Transverse colon (tissue), 4 donors: ENCODE results near the gene TMTC4. TPM values are rescaled to one million over a fixed set of nuclear protein-coding genes. Genes with fewer than 3 reads are reported as not detected.
A peak's percentile ranks its signal among the peaks of the same experiment; 100 is the strongest.

ENCODE experiments used
- DNase-seq: peaks from one replicate; pipeline ENCODE4 v3.0.0-alpha.2; 2019
- H3K27ac ChIP-seq, 4 donors: fragments of 200-600 bp; sonication (generic); 2 replicates each; pipeline ENCODE4 v1.5.1; 2016 to 2018; ENCODE audit warnings: inconsistent platforms in 4 of 4
- H3K27me3 ChIP-seq: fragments of 200-600 bp; sonication (generic); 2 replicates; pipeline ENCODE4 v1.5.1; 2017; ENCODE audit warnings: inconsistent platforms
- H3K36me3 ChIP-seq, 4 donors: fragments of 200-600 bp; sonication (generic); 2 replicates each; pipeline ENCODE4 v1.5.1; 2017 to 2019; ENCODE audit warnings: inconsistent platforms in 4 of 4
- H3K4me1 ChIP-seq, 4 donors: fragments of 200-600 bp; sonication (generic); 2 replicates each; pipeline ENCODE4 v1.5.1; 2017 to 2020; ENCODE audit warnings: inconsistent platforms in 4 of 4
- H3K4me3 ChIP-seq, 4 donors: fragments of 200-600 bp; sonication (generic); 1 replicate in 1 of 4; 2 replicates in 3 of 4; pipeline versions ENCODE4 v1.5.1 to v1.6.1; 2017 to 2019; ENCODE audit warnings: inconsistent platforms in 4 of 4
- H3K9me3 ChIP-seq, 2 donors: fragments of 200-600 bp; sonication (generic); 2 replicates each; pipeline ENCODE4 v1.5.1; 2017 to 2019; ENCODE audit warnings: inconsistent platforms in 2 of 2
- EP300 ChIP-seq: sonication (generic); formaldehyde crosslinking; IDR thresholded peaks from one replicate; pipeline ENCODE4 v1.6.1; 2017; ENCODE audit warnings: antibody characterized with exemption, low read depth
- POLR2A ChIP-seq: fragments of 450-650 bp; IDR thresholded peaks from one replicate; pipeline ENCODE4 v1.6.1; 2016; ENCODE audit warnings: antibody characterized with exemption, mild to moderate bottlenecking, moderate library complexity
- POLR2AphosphoS5 ChIP-seq, 3 donors: sonication (generic); formaldehyde crosslinking; IDR thresholded peaks; one replicate each; pipeline ENCODE4 v1.6.1; 2016; ENCODE audit warnings: antibody characterized with exemption in 3 of 3
- WGBS, 2 donors: methylation state at CpG; one replicate each; pipeline ENCODE4 v1.1.5; 2018; ENCODE audit warnings: low coverage in 1 of 2; 5-methylcytosine and 5-hydroxymethylcytosine counted together
- in situ Hi-C, 4 donors: fragments of 200-750 bp; cut with MboI; loops; one replicate each; pipeline versions ENCODE4 v1.15.0 to v1.15.1; 2017; ENCODE audit warnings: low sequenced_read_pairs in 3 of 4, low pct_ligation_motif_present in 1 of 4, low pct_unique_long_range_greater_than_20kb in 1 of 4
- intact Hi-C: fragments of 100-400 bp; cut with DNase I; formaldehyde crosslinking; loops from one replicate; pipeline ENCODE4 v1.15.1; 2023; ENCODE audit warnings: low total_unique reads
- total RNA-seq, 4 donors: library from RNA; depleted of rRNA; stranded (reverse); fragments of >200 nt; gene quantifications; one replicate each; pipeline ENCODE4 v1.1.0, GENCODE V29; 2016
- TF ChIP-seq, protein P1 (sequence below), 5 experiments: fragments of 200-600 bp in 3 of 5; fragments of 450-650 bp in 2 of 5; sonication (generic) in 3 of 5; IDR thresholded peaks; 1 replicate in 2 of 5; 2 replicates in 3 of 5; pipeline ENCODE4 v1.5.1; 2016 to 2017; ENCODE audit warnings: antibody characterized with exemption in 5 of 5, inconsistent platforms in 3 of 5, mild to moderate bottlenecking in 2 of 5, moderate library complexity in 1 of 5

Gene TMTC4
- total RNA-seq, 4 donors from 2014 or later, result 19.5 to 136 (median 30.0) TPM

GRCh38 chr13:100636441-100636840 is 38.2 kb downstream of the TMTC4 start:
- H3K4me3 ChIP-seq, result no peak overlapping the region
- in situ Hi-C loops, result no loop called here

DNA sequence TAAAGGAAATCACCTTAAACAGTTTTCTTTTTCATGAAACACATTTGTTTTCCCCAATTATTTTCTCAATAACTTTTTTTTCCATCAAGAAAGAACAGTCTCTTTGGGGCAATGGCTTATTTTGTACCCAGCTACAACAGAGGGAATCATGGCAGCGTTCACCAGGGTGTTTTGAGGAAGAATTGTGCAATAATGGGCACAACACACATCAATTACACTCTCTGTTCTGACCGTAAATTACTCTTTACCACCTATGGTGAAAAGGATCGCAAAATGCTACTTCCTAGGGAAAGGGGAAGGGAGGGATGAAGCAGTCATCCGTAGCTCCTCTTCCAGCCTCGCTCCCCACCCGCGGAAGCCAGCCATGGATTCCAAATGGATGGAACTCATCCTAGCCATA is 38.6 kb downstream of the TMTC4 start:
- 90 to 96% methylated on average over 7 of the region's 7 CpGs for WGBS, 2 donors
- Histone ChIP-seq H3K27me3 (no peaks in the 10 kb centered on the region), H3K9me3 (no peaks in the 10 kb centered on the region), H3K27ac (no peak overlapping the region), H3K4me3 (no peak overlapping the region), H3K36me3 (peaks cover 0 to 14% (median under 1%) of the 10 kb centered on the region in 4 donors), H3K4me1 (no peaks in the 10 kb centered on the region)
- in situ Hi-C loops (no loop called here), intact Hi-C loops (no loop called here)
- TF ChIP-seq POLR2AphosphoS5 (IDR thresholded peaks at IDR 0.05) (no peak), POLR2A (no peak), EP300 (no peak)
- TF ChIP-seq, protein P1, sequence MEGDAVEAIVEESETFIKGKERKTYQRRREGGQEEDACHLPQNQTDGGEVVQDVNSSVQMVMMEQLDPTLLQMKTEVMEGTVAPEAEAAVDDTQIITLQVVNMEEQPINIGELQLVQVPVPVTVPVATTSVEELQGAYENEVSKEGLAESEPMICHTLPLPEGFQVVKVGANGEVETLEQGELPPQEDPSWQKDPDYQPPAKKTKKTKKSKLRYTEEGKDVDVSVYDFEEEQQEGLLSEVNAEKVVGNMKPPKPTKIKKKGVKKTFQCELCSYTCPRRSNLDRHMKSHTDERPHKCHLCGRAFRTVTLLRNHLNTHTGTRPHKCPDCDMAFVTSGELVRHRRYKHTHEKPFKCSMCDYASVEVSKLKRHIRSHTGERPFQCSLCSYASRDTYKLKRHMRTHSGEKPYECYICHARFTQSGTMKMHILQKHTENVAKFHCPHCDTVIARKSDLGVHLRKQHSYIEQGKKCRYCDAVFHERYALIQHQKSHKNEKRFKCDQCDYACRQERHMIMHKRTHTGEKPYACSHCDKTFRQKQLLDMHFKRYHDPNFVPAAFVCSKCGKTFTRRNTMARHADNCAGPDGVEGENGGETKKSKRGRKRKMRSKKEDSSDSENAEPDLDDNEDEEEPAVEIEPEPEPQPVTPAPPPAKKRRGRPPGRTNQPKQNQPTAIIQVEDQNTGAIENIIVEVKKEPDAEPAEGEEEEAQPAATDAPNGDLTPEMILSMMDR (IDR thresholded peaks at IDR 0.05), result no peak
- no peak for DNase-seq

More at GRCh38 chr13:100636441-100636840, 38.2 kb downstream of the TMTC4 start:
- 93 to 95% methylated on average over 2 to 7 of the region's 7 CpGs for WGBS, 2 donors
- no peak overlapping the region for H3K27ac ChIP-seq
- H3K27me3 ChIP-seq, result no peaks in the 10 kb centered on the region
- no peaks in the 10 kb centered on the region for H3K9me3 ChIP-seq
- no peaks in the 10 kb centered on the region for H3K4me1 ChIP-seq
- intact Hi-C loops, result no loop called here
- TF ChIP-seq, protein P1 (IDR thresholded peaks at IDR 0.05), result no peak
- TF ChIP-seq POLR2AphosphoS5 (IDR thresholded peaks at IDR 0.05), result no peak
- TF ChIP-seq EP300, result no peak
- no peak for TF ChIP-seq POLR2A
- peaks cover 0 to 14% (median 3%) of the 10 kb centered on the region in 4 donors for H3K36me3 ChIP-seq
- DNase-seq, result no peak

DNA sequence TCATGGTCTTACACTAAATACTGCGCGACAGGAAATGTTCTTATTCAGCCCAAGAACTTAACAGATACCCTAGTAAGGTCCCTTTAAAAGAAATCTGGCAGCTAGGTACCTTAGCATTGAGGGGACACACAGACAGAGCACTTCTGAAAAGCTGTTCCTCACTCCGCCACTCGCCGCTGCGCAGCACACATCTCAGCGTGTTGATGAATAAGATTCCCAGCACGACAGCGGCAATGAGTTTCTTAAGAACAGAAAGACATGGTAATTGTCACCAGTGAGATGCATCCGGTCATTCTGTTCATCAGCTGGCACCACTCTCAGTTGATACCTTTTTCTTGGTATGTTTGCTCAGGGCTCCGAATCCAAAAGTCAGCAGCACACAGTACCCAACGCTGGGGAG is 39.9 kb downstream of the TMTC4 start:
- Histone ChIP-seq H3K27ac (no peak overlapping the region), H3K27me3 (no peaks in the 10 kb centered on the region), H3K9me3 (no peaks in the 10 kb centered on the region), H3K4me1 (no peaks in the 10 kb centered on the region), H3K36me3 (peaks cover 0 to 14% (median 0%) of the 10 kb centered on the region in 4 donors), H3K4me3 (no peak overlapping the region)
- intact Hi-C loops (no loop called here), in situ Hi-C loops (no loop called here)
- TF ChIP-seq, protein P1 (IDR thresholded peaks at IDR 0.05), result no peak
- TF ChIP-seq POLR2AphosphoS5 (IDR thresholded peaks at IDR 0.05) (no peak), EP300 (no peak), POLR2A (no peak)
- WGBS, 2 donors, result 94 to 95% methylated on average over 4 to 12 of the region's 12 CpGs
- no peak for DNase-seq

DNA sequence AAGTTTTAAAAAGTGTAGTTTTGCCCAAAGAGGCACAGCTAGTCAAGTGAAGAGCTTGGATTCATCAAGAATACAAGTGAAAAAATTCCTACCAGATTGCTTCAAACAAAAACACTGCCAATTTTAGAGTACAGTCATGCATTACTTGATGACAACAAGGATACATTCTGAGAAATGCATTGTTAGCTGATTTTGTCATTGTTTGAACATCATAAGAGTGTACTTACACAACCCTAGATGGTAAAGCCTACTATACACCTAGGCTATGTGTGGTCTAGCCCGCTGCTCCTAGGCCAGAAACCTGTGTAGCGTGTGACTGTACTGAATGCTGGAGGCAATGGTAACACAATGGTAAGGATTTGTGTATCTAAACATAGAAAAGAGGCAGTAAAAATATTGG is 41.1 kb downstream of the TMTC4 start:
- no peak for DNase-seq
- TF ChIP-seq POLR2AphosphoS5 (IDR thresholded peaks at IDR 0.05), result no peak
- peak overlapping the region in 3 of 4 donors; percentile 15 to 48 (median 21) for H3K27ac ChIP-seq
- H3K4me3 ChIP-seq, result no peak overlapping the region
- H3K27me3 ChIP-seq, result no peaks in the 10 kb centered on the region
- peaks cover 0 to 19% (median 3%) of the 10 kb centered on the region in 4 donors for H3K36me3 ChIP-seq
- in situ Hi-C loops, result no loop called here
- no peaks in the 10 kb centered on the region for H3K9me3 ChIP-seq
- 86 to 100% methylated on average over 2 of the region's 2 CpGs for WGBS, 2 donors
- no peaks in the 10 kb centered on the region for H3K4me1 ChIP-seq
- intact Hi-C loops, result no loop called here

GRCh38 chr13:100630555-100630954 is 44.0 kb downstream of the TMTC4 start:
- H3K4me1 ChIP-seq, result no peaks in the 10 kb centered on the region
- H3K9me3 ChIP-seq, result no peaks in the 10 kb centered on the region
- intact Hi-C loops, result no loop called here
- no peak for DNase-seq
- TF ChIP-seq POLR2A, result no peak
- TF ChIP-seq, protein P1 (IDR thresholded peaks at IDR 0.05), result no peak
- no peak for TF ChIP-seq POLR2AphosphoS5 (IDR thresholded peaks at IDR 0.05)
- TF ChIP-seq EP300, result no peak
- no peaks in the 10 kb centered on the region for H3K27me3 ChIP-seq
- H3K4me3 ChIP-seq, result no peak overlapping the region
- in situ Hi-C loops, result no loop called here
- no peak overlapping the region for H3K27ac ChIP-seq
- WGBS, 2 donors, result 81 to 90% methylated on average over 6 to 8 of the region's 8 CpGs
- H3K36me3 ChIP-seq, result peaks cover 0 to 17% (median 3%) of the 10 kb centered on the region in 4 donors
